ENCODE data around the gene TUBB4A.

The TUBB4A gene

DNA sequence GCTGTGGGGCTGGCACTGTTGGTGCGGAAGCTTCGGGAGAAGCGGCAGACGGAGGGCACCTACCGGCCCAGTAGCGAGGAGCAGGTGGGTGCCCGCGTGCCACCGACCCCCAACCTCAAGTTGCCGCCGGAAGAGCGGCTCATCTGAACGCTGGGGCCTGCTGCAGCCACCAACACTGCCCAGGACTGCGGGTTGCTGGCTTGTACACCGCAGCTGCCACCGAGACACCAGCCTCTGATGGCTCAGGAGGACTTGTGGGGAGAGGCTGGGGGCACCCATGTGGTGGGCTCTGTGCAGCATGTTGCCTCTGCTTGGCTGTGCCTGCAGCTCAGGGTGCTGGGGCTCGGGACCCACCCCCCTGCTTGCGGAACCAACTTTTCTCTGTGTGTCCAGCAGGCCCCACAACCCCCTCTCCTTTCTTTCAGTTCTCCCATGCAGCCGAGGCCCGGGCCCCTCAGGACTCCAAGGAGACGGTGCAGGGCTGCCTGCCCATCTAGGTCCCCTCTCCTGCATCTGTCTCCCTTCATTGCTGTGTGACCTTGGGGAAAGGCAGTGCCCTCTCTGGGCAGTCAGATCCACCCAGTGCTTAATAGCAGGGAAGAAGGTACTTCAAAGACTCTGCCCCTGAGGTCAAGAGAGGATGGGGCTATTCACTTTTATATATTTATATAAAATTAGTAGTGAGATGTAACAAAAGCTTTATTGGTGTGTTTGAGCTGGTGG, 35.4 kb downstream of the TUBB4A start:
- DNase-seq (ENCODE audit: low read depth), result no peak

DNA sequence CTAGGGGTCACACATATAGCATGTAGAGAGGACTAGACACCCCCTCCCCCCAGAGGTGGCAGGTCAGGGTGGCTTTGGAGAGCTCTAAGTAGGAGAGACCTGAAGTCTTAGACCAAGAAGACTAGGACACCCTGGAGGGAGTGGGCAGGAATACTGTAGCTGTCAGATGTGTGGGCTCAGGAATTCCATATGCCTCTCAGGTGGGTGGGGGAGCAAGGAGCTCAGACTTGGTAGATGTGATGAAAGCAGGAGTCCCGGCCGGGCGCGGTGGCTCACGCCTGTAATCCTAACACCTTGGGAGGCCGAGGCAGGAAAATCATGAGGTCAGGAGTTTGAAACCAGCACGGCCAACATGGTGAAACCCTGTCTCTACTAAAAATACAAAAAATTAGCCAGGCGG, 36.4 kb downstream of the TUBB4A start:
- no peak for DNase-seq (ENCODE audit: low read depth)

DNA sequence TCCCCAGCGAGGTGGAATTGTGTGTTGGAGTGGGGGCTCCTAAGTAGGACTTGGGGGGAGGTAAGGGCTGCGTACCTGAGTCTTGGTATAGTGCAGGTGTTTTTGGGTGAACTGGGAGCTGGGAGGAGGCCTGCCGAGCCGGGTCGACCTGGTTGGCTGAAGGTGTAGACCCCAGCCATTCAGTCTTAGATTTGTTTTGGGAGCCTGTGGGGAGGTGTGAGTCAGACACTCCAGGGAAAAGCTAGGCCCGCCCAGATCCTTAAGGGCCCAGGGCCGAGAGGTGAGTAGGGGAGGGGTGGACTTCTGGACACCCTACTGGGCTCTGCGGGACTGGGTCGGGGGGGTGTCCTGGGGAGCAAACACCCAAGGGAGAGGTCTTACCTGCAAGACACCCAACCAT, 37.1 kb downstream of the TUBB4A start:
- no peak for DNase-seq (ENCODE audit: low read depth)

DNA sequence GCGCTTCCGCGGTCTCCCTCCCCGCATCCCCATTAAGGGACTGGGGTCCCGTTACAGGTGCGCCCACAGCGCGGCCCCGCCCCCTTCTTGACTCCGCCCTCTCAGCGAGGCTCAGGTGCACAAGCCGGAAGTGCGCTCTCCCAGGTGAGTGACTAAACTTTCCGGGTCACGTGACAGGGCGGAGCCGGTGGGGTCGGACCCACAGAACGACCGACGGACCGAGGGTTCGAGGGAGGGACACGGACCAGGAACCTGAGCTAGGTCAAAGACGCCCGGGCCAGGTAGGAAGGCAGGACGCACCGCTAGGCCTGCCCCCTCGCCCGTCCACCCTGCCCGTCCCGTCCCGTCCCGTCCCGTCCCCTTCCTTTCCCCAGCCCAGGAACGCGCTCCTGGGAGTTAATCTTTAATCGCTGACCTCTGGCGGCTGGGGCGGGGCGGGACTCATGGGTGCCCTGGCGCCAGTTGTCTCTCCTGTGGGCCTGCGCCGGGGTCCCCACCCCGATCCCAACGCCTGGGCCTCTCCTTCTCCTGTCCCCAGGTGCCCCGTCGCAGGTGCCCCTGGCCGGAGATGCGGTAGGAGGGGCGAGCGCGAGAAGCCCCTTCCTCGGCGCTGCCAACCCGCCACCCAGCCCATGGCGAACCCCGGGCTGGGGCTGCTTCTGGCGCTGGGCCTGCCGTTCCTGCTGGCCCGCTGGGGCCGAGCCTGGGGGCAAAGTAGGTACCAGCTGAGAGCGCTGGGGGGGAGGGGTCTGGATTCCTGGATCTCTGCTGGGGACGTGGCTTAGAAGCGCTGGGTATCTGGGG, 37.8 kb downstream of the TUBB4A start, which contains the start of gene CRB3:
TSS of gene CRB3 (plus strand) at position 202 of the 804 bp plus-strand sequence. CDS start at position 633, 431 bp downstream.
- DNase-seq (ENCODE audit: low read depth), result no peak

DNA sequence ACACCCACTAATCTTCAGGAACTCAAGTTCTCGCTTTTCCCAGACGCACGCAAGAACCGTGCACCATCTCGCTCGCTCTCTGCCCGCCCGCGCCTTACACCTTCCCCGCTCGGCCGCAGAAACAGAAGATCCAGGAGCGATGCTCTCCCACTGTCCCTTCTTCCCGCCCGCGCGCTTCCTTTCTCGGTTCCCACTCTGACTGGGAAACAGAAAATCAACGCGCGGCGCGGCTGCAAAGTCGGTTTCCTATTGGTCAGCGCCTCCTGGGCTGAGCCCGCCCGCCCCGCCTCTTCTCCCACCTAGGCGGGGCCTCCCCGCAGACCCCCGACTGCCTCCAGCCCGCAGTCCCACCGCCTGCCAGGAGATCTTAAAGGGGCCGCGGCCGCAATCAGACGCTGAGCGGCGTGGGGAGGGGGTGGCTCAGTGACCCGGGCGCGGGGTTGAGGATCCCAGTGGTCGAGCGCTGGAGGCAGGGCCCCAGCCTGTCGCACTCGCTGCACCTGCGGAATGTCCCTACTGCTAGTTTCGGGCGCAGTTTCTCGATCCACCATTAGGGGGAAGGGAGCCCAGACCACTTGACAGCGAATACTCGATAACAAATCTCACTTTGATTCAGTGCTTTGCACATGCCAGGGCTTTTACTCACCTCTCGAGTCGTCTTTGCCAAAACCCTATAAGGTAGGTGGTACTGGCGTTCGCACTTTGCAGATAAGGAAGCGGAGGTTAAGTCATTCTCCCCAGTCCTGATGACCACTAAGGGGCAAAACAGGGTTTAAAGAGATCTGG, 41.8 kb downstream of the TUBB4A start:
- DNase-seq (ENCODE audit: low read depth), result peak; percentile 91

DNA sequence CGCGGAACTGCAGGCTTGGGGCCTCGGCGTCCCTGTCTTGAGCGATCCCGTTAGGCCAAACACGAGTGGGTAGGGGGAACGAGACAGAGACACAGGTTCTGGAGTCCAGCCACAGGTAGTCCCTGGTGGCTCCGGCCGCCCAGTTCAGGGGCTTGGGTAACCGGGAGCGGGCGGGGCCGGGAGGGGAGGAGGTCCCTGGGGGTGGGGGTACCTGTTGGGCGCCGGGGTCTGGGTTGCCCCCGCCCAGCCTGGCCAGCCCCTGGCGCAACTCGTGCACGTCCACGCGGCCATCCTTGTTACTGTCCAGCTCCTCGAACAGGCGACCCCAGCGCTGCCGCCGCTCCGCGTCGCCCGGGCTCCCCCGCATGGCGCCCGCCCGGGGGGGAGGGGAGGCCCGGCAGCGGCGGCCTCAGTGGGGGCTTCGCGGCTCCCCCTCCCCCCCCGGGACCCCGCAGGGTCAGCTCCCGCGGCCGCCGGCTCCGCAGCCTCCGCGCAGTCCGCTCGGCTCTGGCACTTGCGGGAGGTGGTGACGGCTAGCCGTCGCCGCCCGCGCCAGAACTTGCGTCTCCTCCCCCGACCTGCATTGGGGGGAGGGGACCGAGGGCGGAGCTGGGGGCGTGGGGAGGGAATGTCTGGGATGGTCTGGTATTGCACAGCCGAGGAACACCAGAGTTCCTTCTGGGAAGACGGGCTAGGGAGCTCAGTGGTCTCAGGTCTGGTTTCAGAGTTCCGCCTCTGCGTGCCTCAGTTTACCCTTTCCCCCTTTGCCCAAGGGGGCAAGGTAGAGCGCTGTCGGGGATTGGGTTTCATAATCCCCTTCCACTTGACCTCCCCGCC, 42.6 kb downstream of the TUBB4A start, which contains the start of gene SLC25A23:
TSS of gene SLC25A23 (minus strand) at position 531 of the 837 bp plus-strand sequence. CDS start at position 367, 164 bp downstream.
- DNase-seq (ENCODE audit: low read depth), result peak; percentile 34

DNA sequence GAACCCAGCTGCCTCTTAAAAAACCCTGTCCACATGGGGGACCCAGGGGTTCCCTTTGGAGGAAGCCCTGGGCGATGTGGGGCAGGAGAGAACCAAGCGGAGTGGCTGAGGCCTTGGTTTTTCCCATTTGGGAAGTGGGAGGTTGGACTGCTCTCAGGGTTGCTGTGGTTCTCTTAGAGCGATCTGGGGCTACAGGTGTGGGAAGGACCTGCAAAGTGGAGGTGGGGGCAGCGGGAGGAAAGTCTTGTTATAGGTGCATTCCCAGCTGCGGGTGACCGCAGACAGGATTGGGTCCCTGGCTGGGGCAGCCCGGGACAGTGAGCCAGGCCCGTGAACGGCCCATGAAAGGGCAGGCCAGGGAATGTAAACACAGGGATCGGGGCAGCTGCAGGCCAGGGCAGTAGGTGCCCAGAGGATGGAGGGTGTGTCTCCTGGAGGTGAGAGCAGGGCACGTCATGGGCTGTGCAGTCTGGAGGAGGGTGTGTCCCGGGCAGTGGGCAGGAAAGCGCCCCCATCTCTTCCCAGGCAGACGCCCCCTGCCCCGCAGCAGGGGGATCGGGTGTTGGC, 43.3 kb downstream of the TUBB4A start:
- no peak for DNase-seq (ENCODE audit: low read depth)

DNA sequence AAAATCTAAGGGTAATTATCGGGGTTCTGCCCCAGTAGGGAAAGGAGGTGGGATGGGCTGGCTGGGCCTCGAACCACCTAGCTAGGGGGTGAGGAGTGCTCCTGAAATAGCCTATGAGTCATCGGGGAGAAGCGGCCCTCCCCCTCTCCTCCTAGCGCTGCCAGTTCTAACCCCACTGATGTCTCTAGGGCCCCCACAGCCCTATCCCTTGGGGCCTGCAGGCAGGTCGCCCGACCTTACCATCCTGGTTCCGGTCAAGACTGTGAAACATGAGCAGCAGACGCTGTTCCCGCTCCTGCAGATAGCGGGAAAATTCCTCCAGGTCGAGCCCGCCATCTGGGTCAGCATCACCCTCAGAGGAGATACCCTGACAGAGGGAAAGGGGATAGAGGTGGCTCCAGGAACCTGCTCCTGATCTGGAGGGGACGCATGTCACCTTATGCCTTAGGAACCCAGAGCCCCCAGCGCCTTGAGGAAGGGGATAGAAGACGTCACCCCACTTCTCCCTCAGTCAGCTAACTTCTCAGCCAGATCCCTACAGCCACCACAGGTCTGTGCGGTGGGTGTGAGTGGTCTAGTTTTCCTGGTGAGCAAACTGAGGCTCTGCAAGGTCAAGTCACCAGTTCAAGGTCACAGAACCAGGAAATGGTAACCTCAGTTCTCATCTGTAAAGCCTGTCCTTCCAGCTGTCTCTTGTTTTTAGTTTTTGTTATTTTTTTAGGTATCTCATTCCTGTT, 44.0 kb downstream of the TUBB4A start:
- DNase-seq (ENCODE audit: low read depth), result no peak

DNA sequence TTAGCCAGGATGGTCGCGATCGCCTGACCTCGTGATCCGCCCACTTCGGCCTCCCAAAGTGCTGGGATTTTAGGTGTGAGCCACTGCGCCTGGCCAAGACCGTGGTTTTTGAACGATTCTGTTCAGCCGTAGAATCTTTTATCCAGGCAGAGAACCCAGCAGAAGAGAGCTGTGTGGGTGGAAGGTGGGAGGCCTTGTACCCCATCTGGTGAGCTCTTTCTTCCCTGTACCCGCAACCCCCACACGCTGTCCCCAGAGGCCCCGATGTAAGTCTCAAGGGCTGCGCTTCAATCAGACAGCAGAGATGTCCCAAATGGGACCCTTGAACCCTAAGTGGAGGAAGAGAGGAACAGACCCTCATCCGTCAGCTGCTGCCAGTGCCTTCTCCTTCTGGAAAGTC, 46.2 kb downstream of the TUBB4A start:
- DNase-seq (ENCODE audit: low read depth), result no peak

DNA sequence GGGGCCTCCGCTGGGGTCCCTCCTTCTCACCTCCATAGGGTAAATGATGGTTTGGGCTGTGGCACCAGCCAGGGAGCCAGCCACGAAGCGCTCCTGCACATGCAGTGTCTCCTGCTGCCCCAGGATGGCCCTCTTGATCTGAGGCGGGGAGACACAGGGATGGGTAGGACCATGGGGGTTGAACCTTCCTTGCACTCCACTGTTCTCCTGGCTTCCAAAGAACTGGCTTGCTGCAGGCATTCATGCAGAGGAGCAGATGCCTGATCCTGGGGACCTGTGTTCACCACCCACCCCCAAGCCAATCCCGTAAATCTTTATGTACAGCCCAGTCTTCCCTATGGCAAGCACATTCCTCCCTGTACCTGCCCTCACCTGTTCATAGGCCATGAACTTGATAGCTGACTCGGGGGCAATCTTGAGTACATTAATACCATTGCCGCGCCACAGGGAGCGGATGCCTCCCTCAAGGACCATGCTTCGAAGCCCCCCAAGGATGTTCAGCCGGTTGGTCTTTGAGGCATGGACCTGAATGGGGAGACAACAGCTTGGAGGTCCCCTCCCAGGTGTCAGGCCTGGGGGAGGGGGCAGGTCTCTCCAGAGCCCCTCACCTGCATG, 48.1 kb downstream of the TUBB4A start:
- DNase-seq (ENCODE audit: low read depth), result no peak

DNA sequence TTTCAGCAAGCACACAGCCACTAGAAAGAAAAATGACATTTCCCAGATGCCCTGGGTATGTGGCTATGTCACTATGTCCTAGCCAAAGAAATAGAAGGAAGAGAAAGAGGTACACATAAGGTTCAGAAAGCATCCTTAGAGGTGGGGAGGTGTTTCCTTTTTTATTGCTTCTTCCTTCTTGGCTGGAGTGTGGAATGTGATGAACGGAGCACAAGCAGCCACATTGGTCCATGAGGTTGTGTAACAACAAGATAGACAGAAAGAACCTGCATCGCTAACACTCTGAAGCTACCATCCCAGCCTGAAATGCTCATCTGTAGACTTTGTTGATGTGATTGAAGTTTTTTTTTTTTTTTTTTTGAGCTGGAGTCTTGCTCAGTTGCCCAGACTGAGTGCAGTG, 49.2 kb downstream of the TUBB4A start:
- DNase-seq (ENCODE audit: low read depth), result no peak

DNA sequence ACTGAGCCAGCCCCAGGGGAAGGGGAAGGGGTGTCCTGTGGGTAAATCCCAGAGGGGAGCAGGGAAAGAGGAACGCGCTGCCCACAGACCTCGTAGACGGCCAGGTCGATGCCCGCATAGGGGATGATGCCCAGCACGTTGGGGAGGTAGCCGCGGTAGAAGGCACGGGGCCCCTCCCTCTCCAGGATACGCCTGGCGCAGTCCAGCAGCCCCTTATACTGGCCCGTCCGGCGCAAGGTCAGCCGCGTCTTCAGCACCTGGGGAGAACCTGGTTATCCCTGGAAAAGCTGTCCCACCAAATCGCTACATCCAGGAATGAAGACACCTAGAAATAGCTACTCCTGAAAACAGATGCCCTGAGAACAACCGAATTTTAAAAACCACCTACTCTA, 49.9 kb downstream of the TUBB4A start:
- DNase-seq (ENCODE audit: low read depth), result no peak

DNA sequence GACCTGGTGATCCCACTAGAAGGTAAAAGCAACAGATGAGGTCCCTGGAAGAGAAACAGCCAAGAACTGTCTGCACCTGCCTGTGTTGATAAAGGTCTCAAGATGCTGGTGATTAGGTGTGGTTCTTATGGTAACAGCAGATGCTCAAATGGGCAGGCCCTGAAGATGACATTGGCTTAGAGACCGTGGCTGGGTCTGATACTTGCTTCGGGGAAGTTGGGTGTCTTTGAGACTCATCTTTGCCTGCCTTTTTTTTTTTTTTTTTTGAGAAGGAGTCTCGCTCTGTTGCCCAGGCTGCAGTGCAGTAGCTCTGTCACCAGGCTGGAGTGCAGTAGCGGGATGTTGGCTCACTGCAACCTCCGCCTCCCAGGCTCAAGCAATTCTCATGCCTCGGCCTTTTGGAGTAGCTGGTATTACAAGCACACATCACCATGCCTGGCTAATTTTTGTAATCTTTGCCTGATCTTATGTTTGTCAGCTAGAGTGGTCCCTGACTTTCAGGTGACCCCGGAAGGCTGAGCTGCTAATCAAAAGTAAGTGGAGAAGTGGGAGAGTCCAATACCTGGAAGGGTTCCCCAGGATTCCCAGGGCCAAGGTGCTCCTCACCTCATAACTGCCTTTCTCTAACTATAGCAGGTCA, 50.4 kb downstream of the TUBB4A start:
- DNase-seq (ENCODE audit: low read depth), result no peak

DNA sequence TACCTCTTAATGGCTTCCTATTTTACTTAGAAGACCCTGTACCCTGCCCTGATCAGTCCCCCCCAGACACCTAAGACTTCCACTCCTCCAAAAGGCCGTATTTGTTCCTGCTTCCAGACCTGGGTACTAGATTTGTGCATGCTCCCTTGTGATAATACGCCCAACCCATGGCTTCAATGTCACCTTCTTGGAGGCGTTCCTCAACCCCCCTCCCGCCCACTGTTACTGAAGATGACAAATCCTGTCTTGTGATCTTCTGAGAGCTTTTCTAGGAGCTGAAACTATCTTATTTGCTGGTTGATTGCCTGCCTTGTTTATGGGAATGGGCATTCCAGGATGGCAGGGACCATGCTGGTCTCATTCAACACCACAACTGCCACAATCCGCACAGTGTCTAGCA, 51.9 kb downstream of the TUBB4A start:
- no peak for DNase-seq (ENCODE audit: low read depth)

DNA sequence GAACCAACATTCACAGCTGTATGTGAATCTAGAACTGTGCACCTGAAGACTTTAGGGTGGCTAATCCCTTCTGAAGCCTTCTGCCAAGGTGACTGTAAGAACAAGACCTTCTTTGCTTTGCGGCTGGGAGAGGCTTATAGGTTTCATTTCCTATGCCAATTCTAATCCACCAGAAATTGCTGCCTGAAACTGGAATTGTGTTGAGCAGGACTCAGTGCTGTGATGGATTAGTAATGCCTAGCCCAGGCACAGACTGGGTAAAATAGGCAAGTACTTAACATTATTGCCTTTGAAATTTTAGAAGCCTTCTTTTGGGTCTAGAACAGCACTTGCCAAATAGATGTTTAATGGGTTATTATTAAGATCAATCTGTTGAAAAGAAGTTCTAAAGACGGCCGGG, 54.1 kb downstream of the TUBB4A start:
- DNase-seq (ENCODE audit: low read depth), result no peak

DNA sequence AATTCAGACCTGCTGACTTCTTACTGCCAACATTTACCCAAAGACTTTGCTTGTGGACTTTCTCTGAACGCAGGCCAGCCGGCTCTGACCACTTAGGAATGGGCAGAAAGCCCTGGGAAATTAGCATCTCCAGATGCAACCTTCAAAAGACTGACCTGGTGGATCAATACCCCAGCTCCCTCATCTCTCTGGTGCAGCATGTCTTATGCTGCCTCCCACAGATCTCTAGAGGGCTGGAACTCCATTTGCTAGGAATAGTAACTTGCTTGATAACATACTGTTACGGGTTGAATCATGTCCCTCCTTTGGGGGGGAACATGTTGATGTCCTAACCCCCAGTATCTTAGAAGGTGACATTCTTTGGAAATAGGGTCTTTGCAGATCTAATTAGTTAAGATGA, 55.7 kb downstream of the TUBB4A start:
- DNase-seq (ENCODE audit: low read depth), result no peak
